Ammon's horn (tissue), 1 donor: Measurements from ENCODE around the gene IFNAR2.

ENCODE experiments used
- DNase-seq: peaks from one replicate; pipeline ENCODE4 v3.0.0-alpha.2; 2016; ENCODE audit warnings: low spot score

Gene IFNAR2

GRCh38 chr21:33268737-33269441 lies 39.2 kb downstream of the IFNAR2 start:
- DNase-seq: no peak

GRCh38 chr21:33270986-33271385 lies 41.2 kb downstream of the IFNAR2 start:
- DNase-seq: no peak

GRCh38 chr21:33273044-33273443 lies 43.3 kb downstream of the IFNAR2 start:
- DNase-seq: no peak

GRCh38 chr21:33278721-33279120 lies 49.0 kb downstream of the IFNAR2 start:
- no peak for DNase-seq

- no peak for DNase-seq
Measured at GRCh38 chr21:33279330-33279820, 49.6 kb downstream of the IFNAR2 start.
